Measurements from ENCODE around the gene SELENOO.

GRCh38 chr22:50245214-50246072 lies 44.6 kb downstream of the SELENOO start:
- TF ChIP-seq CTCF (IDR thresholded peaks at IDR 0.05; ENCODE audit: borderline replicate concordance, extremely low read depth, low read length, poor library complexity, severe bottlenecking) (no peak), EZH2 (IDR thresholded peaks at IDR 0.05; ENCODE audit: borderline replicate concordance, low read depth, low read length, severe bottlenecking) (no peak)

Data from DND-41 (cell line).